ENCODE data around the gene KCNJ2. TPM values are rescaled to one million over a fixed set of nuclear protein-coding genes. Genes with fewer than 3 reads are reported as not detected.

The KCNJ2 gene
- total RNA-seq, 2 donors from 2014 or later = 17.6 to 25.8 TPM

- no peak for ATAC-seq
- intact Hi-C loops (cut with DNase I, micrococcal nuclease) = no loop called here
- no peak for DNase-seq
These were observed 12.2 kb upstream of the KCNJ2 start for GRCh38 chr17:70157151-70157550.

GRCh38 chr17:70158180-70158579 is 11.2 kb upstream of the KCNJ2 start:
- ATAC-seq = no peak

GRCh38 chr17:70158591-70158990 is 10.7 kb upstream of the KCNJ2 start:
- intact Hi-C loops (cut with DNase I, micrococcal nuclease) = no loop called here
- ATAC-seq (no peak), DNase-seq (no peak)

More at GRCh38 chr17:70158180-70158579, 11.2 kb upstream of the KCNJ2 start:
- intact Hi-C loops (cut with DNase I, micrococcal nuclease) = no loop called here
- DNase-seq = no peak

- no peak for DNase-seq
- ATAC-seq = no peak
- intact Hi-C loops (cut with DNase I, micrococcal nuclease) = loop anchor here in 1 of 2 donors (10.0 kb wide), 1 partner anchor 395 kb away; no protein-coding TSS in a partner anchor
These were observed 9.4 kb upstream of the KCNJ2 start for GRCh38 chr17:70159980-70160379.

GRCh38 chr17:70161519-70161918 is 7.8 kb upstream of the KCNJ2 start:
- no peak for ATAC-seq

GRCh38 chr17:70165383-70165782 is 3.9 kb upstream of the KCNJ2 start:
- ATAC-seq (no peak), DNase-seq (no peak)
- intact Hi-C loops (cut with DNase I, micrococcal nuclease) = loop anchor here in 1 of 2 donors (10.0 kb wide), 1 partner anchor 389 kb away; no protein-coding TSS in a partner anchor

More at GRCh38 chr17:70161519-70161918, 7.8 kb upstream of the KCNJ2 start:
- intact Hi-C loops (cut with DNase I, micrococcal nuclease) = loop anchor here in 1 of 2 donors (10.0 kb wide), 1 partner anchor 393 kb away; no protein-coding TSS in a partner anchor
- no peak for DNase-seq

GRCh38 chr17:70166615-70167014 is 2.7 kb upstream of the KCNJ2 start:
- no peak for ATAC-seq
- intact Hi-C loops (cut with DNase I, micrococcal nuclease) = loop anchor here in 1 of 2 donors (10.0 kb wide), 1 partner anchor 388 kb away; no protein-coding TSS in a partner anchor
- DNase-seq = no peak

- ATAC-seq = peak; percentile 62
- peak; percentile 76 for DNase-seq
- intact Hi-C loops (cut with DNase I, micrococcal nuclease) = loop anchor here in 1 of 2 donors (10.0 kb wide), 1 partner anchor 386 kb away; no protein-coding TSS in a partner anchor
These were observed 1.0 kb upstream of the KCNJ2 start for GRCh38 chr17:70168044-70168976.

GRCh38 chr17:70169709-70170597 is 621 bp downstream of the KCNJ2 start:
- intact Hi-C loops (cut with DNase I, micrococcal nuclease) = loop anchor here in 1 of 2 donors (10.0 kb wide), 1 partner anchor 385 kb away; no protein-coding TSS in a partner anchor
- ATAC-seq (peak; percentile 46), DNase-seq (no peak)

- DNase-seq (peak in 1 of 2 donors; percentile 13), ATAC-seq (no peak)
- intact Hi-C loops (cut with DNase I, micrococcal nuclease) = no loop called here
These were observed 1.8 kb downstream of the KCNJ2 start for GRCh38 chr17:70171159-70171558.

- ATAC-seq (no peak), DNase-seq (no peak)
- intact Hi-C loops (cut with DNase I, micrococcal nuclease) = no loop called here
These were observed 3.1 kb downstream of the KCNJ2 start for GRCh38 chr17:70172449-70172848.

GRCh38 chr17:70172923-70173322 is 3.6 kb downstream of the KCNJ2 start:
- intact Hi-C loops (cut with DNase I, micrococcal nuclease) = no loop called here
- no peak for ATAC-seq

GRCh38 chr17:70173681-70174080 is 4.3 kb downstream of the KCNJ2 start:
- intact Hi-C loops (cut with DNase I, micrococcal nuclease) = no loop called here
- ATAC-seq = no peak
- DNase-seq = no peak

More at GRCh38 chr17:70172923-70173322, 3.6 kb downstream of the KCNJ2 start:
- no peak for DNase-seq

GRCh38 chr17:70181376-70181775 is 12.0 kb downstream of the KCNJ2 start:
- DNase-seq = no peak
- no peak for ATAC-seq
- intact Hi-C loops (cut with DNase I, micrococcal nuclease) = no loop called here

- intact Hi-C loops (cut with DNase I, micrococcal nuclease) = no loop called here
- DNase-seq (no peak), ATAC-seq (no peak)
These were observed 12.5 kb downstream of the KCNJ2 start for GRCh38 chr17:70181866-70182265.

- intact Hi-C loops (cut with DNase I, micrococcal nuclease) = no loop called here
- ATAC-seq (no peak), DNase-seq (no peak)
These were observed 14.2 kb downstream of the KCNJ2 start for GRCh38 chr17:70183508-70183907.

- DNase-seq = no peak
- intact Hi-C loops (cut with DNase I, micrococcal nuclease) = no loop called here
- ATAC-seq = no peak
These were observed 14.9 kb downstream of the KCNJ2 start for GRCh38 chr17:70184207-70184606.

GRCh38 chr17:70184770-70185169 is 15.4 kb downstream of the KCNJ2 start:
- intact Hi-C loops (cut with DNase I, micrococcal nuclease) = no loop called here
- ATAC-seq (no peak), DNase-seq (no peak)

- ATAC-seq (no peak), DNase-seq (no peak)
- intact Hi-C loops (cut with DNase I, micrococcal nuclease) = no loop called here
These were observed 16.0 kb downstream of the KCNJ2 start for GRCh38 chr17:70185285-70185684.

Data from left colon (tissue), 2 donors.